GM04504 (cell line): ENCODE measurements around the gene PLA2G2C.

ENCODE experiments used
- DNase-seq: peaks from one replicate; pipeline ENCODE4 v3.0.0-alpha.2; 2012; ENCODE audit warnings: low read depth

PLA2G2C gene

GRCh38 chr1:20152599-20152930, 33.8 kb downstream of the PLA2G2C start:
- no peak for DNase-seq

- peak; percentile 27 for DNase-seq
Measured at GRCh38 chr1:20151906-20152598, 34.3 kb downstream of the PLA2G2C start.

GRCh38 chr1:20150969-20151368, 35.3 kb downstream of the PLA2G2C start:
- no peak for DNase-seq

GRCh38 chr1:20150326-20150705, 36.0 kb downstream of the PLA2G2C start:
- DNase-seq: no peak

GRCh38 chr1:20149601-20150325, 36.6 kb downstream of the PLA2G2C start:
- no peak for DNase-seq

GRCh38 chr1:20148571-20149500, 37.5 kb downstream of the PLA2G2C start:
- DNase-seq: no peak

GRCh38 chr1:20147846-20148570, 38.3 kb downstream of the PLA2G2C start:
- DNase-seq: no peak

GRCh38 chr1:20143734-20144565, 42.4 kb downstream of the PLA2G2C start:
- no peak for DNase-seq

- DNase-seq: no peak
Measured at GRCh38 chr1:20143318-20143717, 43.0 kb downstream of the PLA2G2C start.

GRCh38 chr1:20142001-20142710, 44.2 kb downstream of the PLA2G2C start:
- no peak for DNase-seq

GRCh38 chr1:20141466-20141865, 44.9 kb downstream of the PLA2G2C start:
- DNase-seq: no peak

- no peak for DNase-seq
Measured at GRCh38 chr1:20141001-20141400, 45.3 kb downstream of the PLA2G2C start.

- DNase-seq: no peak
Measured at GRCh38 chr1:20139776-20140612, 46.3 kb downstream of the PLA2G2C start.

- DNase-seq: no peak
Measured at GRCh38 chr1:20138961-20139550, 47.3 kb downstream of the PLA2G2C start, which contains the start of gene PLA2G2F. Gene PLA2G2F (plus strand): TSS chr1:20139323. CDS start chr1:20139428, 105 bp downstream.

- no peak for DNase-seq
Measured at GRCh38 chr1:20138346-20138745, 48.0 kb downstream of the PLA2G2C start.

GRCh38 chr1:20137604-20138003, 48.7 kb downstream of the PLA2G2C start:
- DNase-seq: no peak

- no peak for DNase-seq
Measured at GRCh38 chr1:20137055-20137454, 49.3 kb downstream of the PLA2G2C start.

- DNase-seq: no peak
Measured at GRCh38 chr1:20136249-20136648, 50.1 kb downstream of the PLA2G2C start.

- no peak for DNase-seq
Measured at GRCh38 chr1:20134995-20135394, 51.3 kb downstream of the PLA2G2C start.
